Glutamatergic neuron (in vitro differentiated cells): ENCODE results near the gene CA5A. TPM values are rescaled to one million over a fixed set of nuclear protein-coding genes. Genes with fewer than 3 reads are reported as not detected.
A peak's percentile ranks its signal among the peaks of the same experiment; 100 is the strongest.
"Not testable (repeated sequence)": the region's sequence is repeated elsewhere in the genome, so short reads cannot be mapped to it uniquely, and the experiment has no call there.

Experiments
- DNase-seq: peaks from one replicate; pipeline ENCODE4 v3.0.0; 2022
- H3K27ac Mint-ChIP-seq: one replicate; pipeline ENCODE4 v1.8.0; 2020; ENCODE audit warnings: mild to moderate bottlenecking, mixed read lengths, inconsistent platforms; ENCODE audit not compliant: unreplicated experiment
- H3K27me3 Mint-ChIP-seq: one replicate; pipeline ENCODE4 v1.8.0; 2020; ENCODE audit warnings: mild to moderate bottlenecking, moderate library complexity, mixed read lengths, inconsistent platforms; ENCODE audit not compliant: unreplicated experiment
- H3K36me3 Mint-ChIP-seq: one replicate; pipeline ENCODE4 v1.8.0; 2020; ENCODE audit warnings: mild to moderate bottlenecking, mixed read lengths, inconsistent platforms; ENCODE audit not compliant: unreplicated experiment
- H3K4me1 Mint-ChIP-seq: one replicate; pipeline ENCODE4 v1.8.0; 2020; ENCODE audit warnings: mild to moderate bottlenecking, low read depth, mixed read lengths, inconsistent platforms; ENCODE audit not compliant: unreplicated experiment
- H3K4me3 Mint-ChIP-seq: one replicate; pipeline ENCODE4 v1.8.0; 2020; ENCODE audit warnings: mild to moderate bottlenecking, mixed read lengths, inconsistent platforms; ENCODE audit not compliant: unreplicated experiment
- H3K9me3 Mint-ChIP-seq: one replicate; pipeline ENCODE4 v1.8.0; 2020; ENCODE audit warnings: mild to moderate bottlenecking, moderate library complexity, mixed read lengths, inconsistent platforms; ENCODE audit not compliant: unreplicated experiment
- total RNA-seq: library from RNA; stranded (reverse); fragmentation: NEBNext Ultra II Directional; extraction: Animal tissue kit (Norgen Biotek cat#: 25700); gene quantifications from one replicate; pipeline ENCODE4 v1.2.1, GENCODE V29; 2021; ENCODE audit not compliant: unreplicated experiment
- TF ChIP-seq, protein P1 (sequence below): fragments of 200-600 bp; sonication (generic); IDR thresholded peaks from one replicate; pipeline ENCODE4 v1.5.0; 2021; ENCODE audit not compliant: partially characterized antibody, unreplicated experiment

CA5A gene
- total RNA-seq, 1 donor from 2014 or later = not detected

GRCh38 chr16:87864331-87864989 is 71.9 kb downstream of the CA5A start:
- Mint-ChIP-seq H3K4me3 (peak overlapping the region; percentile 80), H3K27me3 (peaks cover 11% of the 10 kb centered on the region), H3K27ac (no peak overlapping the region), H3K9me3 (peaks cover 4% of the 10 kb centered on the region), H3K4me1 (peaks cover 15% of the 10 kb centered on the region), H3K36me3 (peaks cover 5% of the 10 kb centered on the region)
- DNase-seq = no peak
- TF ChIP-seq, protein P1, sequence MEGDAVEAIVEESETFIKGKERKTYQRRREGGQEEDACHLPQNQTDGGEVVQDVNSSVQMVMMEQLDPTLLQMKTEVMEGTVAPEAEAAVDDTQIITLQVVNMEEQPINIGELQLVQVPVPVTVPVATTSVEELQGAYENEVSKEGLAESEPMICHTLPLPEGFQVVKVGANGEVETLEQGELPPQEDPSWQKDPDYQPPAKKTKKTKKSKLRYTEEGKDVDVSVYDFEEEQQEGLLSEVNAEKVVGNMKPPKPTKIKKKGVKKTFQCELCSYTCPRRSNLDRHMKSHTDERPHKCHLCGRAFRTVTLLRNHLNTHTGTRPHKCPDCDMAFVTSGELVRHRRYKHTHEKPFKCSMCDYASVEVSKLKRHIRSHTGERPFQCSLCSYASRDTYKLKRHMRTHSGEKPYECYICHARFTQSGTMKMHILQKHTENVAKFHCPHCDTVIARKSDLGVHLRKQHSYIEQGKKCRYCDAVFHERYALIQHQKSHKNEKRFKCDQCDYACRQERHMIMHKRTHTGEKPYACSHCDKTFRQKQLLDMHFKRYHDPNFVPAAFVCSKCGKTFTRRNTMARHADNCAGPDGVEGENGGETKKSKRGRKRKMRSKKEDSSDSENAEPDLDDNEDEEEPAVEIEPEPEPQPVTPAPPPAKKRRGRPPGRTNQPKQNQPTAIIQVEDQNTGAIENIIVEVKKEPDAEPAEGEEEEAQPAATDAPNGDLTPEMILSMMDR = no peak

DNA sequence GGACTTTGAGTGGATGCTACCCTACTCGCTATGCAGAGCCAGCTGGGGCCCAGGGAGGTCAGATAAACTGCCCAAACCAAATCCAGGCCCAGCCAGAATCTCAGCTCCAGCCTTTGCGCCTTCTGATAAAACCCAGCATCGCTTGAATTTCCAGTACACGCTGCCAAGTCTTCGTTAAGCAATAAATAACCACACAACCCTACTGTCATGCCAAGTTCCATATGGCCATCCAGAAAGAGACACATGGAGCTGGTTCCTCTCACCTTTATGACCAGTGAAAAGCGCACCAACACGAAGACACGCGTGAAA is 73.0 kb downstream of the CA5A start:
- not testable (repeated sequence) for H3K9me3 Mint-ChIP-seq, H3K36me3 Mint-ChIP-seq, H3K4me3 Mint-ChIP-seq, H3K27me3 Mint-ChIP-seq, H3K27ac Mint-ChIP-seq, DNase-seq
- peaks cover 15% of the 10 kb centered on the region for H3K4me1 Mint-ChIP-seq

DNA sequence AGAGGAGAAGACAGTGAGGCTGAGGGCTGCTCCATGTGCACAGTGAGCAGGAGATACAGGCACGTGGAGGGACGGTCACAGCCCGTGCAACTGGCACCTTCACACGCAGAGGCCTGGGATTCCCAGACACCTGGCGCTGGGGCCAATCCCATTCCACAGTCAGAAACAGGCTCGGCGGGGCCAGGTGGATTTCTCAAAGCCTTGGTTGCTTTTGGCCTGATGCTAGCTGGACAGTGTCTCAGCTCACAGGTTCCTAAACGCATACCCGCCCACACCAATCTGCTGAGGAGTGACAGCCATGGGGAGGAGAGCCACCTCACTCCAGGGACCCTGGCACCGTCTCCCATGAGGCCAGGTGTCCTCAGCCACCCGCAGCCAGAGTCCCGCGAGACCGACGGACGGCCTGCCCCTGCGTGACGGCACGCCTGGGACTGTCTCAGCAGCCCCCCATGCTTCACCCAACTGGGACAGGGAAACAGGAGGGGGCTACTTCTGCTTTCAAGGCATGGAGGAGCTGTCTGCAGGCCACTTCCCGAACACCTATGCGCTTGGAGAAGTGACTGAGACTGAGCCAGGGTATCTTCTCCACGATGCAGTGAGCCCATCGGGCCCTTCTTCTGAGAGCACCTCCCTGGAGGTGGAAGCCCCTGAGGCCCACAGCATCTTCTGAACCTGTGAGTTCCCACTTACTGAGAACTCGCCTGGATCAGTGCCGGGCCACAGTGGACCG is 73.6 kb downstream of the CA5A start:
- not testable (repeated sequence) for H3K27ac Mint-ChIP-seq, H3K27me3 Mint-ChIP-seq, H3K36me3 Mint-ChIP-seq, DNase-seq, H3K9me3 Mint-ChIP-seq
- Mint-ChIP-seq H3K4me3 (peak overlapping the region; percentile 30), H3K4me1 (peaks cover 16% of the 10 kb centered on the region)

GRCh38 chr16:87861300-87862099 is 74.8 kb downstream of the CA5A start:
- Mint-ChIP-seq H3K4me1 (peaks cover 27% of the 10 kb centered on the region), H3K27me3 (peaks cover 10% of the 10 kb centered on the region)
- not testable (repeated sequence) for H3K36me3 Mint-ChIP-seq, H3K9me3 Mint-ChIP-seq, DNase-seq, H3K27ac Mint-ChIP-seq, H3K4me3 Mint-ChIP-seq

DNA sequence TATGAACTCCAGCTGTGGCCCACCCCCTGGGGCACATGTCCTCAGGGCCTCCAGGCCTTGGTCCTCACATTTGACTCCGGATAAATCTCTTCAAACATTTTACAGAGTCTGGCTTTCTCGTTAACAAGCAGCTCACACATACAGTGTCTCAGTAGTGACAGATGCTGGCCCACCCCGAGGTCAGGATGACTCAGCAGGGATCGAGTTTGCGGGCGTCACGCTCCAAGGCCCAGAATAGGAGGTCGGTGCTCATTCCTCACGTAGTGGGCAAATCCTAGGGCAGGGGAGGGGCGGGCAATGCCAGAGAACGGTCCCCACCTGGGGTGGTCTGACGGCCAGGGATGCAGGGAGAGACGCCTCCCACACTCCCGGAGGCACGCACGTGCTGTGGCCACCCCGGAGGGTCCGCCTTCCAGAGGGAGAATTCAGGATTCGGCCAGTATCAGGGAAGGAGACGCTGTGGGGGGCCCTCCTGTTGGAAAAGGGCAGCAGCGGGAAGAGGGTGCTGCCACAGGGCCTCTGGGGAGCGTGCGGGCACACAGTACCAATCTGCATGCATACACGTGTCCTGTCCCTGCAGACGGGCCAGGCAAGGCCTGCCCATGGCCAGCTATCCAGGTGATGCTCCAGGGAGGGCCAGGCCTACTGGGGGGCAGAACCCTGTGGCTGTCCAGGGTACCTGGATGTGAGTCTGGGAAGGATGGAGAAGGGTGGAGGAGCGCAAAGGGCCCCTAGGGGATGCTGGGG is 75.6 kb downstream of the CA5A start:
- DNase-seq = peak; percentile 61
- peak overlapping the region; percentile 95 for H3K27ac Mint-ChIP-seq
- peaks cover 26% of the 10 kb centered on the region for H3K4me1 Mint-ChIP-seq
- TF ChIP-seq, protein P1 = no peak
- peaks cover 10% of the 10 kb centered on the region for H3K27me3 Mint-ChIP-seq
- peak overlapping the region; percentile 80 for H3K4me3 Mint-ChIP-seq
- H3K36me3 Mint-ChIP-seq = no peaks in the 10 kb centered on the region
- peaks cover 2% of the 10 kb centered on the region for H3K9me3 Mint-ChIP-seq

- not testable (repeated sequence) for DNase-seq, H3K9me3 Mint-ChIP-seq, H3K36me3 Mint-ChIP-seq
- Mint-ChIP-seq H3K4me3 (peak overlapping the region; percentile 61), H3K27ac (peak overlapping the region; percentile 93), H3K4me1 (peaks cover 29% of the 10 kb centered on the region), H3K27me3 (peaks cover 10% of the 10 kb centered on the region)
Measured at GRCh38 chr16:87858151-87858993, 78.0 kb downstream of the CA5A start.
